ENCODE measurements around the gene SUGT1. TPM values are rescaled to one million over a fixed set of nuclear protein-coding genes. Genes with fewer than 3 reads are reported as not detected.

SUGT1 gene
- total and polyA plus RNA-seq, 2 donors (not counting 3 experiments of a cell fraction or from before 2014, with no cell fraction given), result 21.7 to 78.8 TPM

GRCh38 chr13:52749419-52749818, 96.8 kb downstream of the SUGT1 start:
- TF ChIP-seq POLR2A (IDR thresholded peaks at IDR 0.05; ENCODE audit: low read depth, low read length), result no peak
- no peak for TF ChIP-seq MYC (IDR thresholded peaks at IDR 0.05; ENCODE audit: low read depth, low read length)
- no peak for TF ChIP-seq CTCF (IDR thresholded peaks at IDR 0.05; ENCODE audit: extremely low read depth in 1 of 2, insufficient read depth in 1 of 2, low read depth in 1 of 2, low read length in 2 of 2)
- no peak for TF ChIP-seq POLR2AphosphoS5 (IDR thresholded peaks at IDR 0.05; ENCODE audit: insufficient read depth, low read depth, low read length)
- TF ChIP-seq GATA2 (IDR thresholded peaks at IDR 0.05; ENCODE audit: insufficient read depth, insufficient read length, low read depth, low read length), result no peak
- TF ChIP-seq MAX (IDR thresholded peaks at IDR 0.05; ENCODE audit: insufficient read depth, insufficient read length), result no peak
- TF ChIP-seq JUN (IDR thresholded peaks at IDR 0.05; ENCODE audit: borderline replicate concordance, insufficient read depth, insufficient read length, low read depth), result no peak
- TF ChIP-seq FOS (IDR thresholded peaks at IDR 0.05; ENCODE audit: borderline replicate concordance, insufficient read depth, low read length), result no peak
- no peak for TF ChIP-seq EZH2 (IDR thresholded peaks at IDR 0.05; ENCODE audit: borderline replicate concordance, low read depth, low read length, severe bottlenecking)
- H3K4me2 ChIP-seq (ENCODE audit: insufficient read depth, low read length), result no peak overlapping the region
- dilution Hi-C loops (cut with MboI; ENCODE audit: extremely low pct_ligation_motif_present, low sequenced_read_pairs), result no loop called here
- H3K27me3 ChIP-seq (ENCODE audit: control insufficient read depth in 2 of 2, insufficient read depth in 2 of 2, low read length in 2 of 2), result peaks cover 6 to 8% of the 10 kb centered on the region in 2 experiments
- intact Hi-C loops (cut with micrococcal nuclease), result no loop called here
- H2AFZ ChIP-seq (ENCODE audit: low read depth, low read length), result no peak overlapping the region
- H3K27ac ChIP-seq (ENCODE audit: insufficient read depth, low read depth, low read length), result no peak overlapping the region
- POLR2A ChIA-PET, result no interaction called here
- no peaks in the 10 kb centered on the region for H3K4me1 ChIP-seq (ENCODE audit: control insufficient read depth, extremely low read depth, insufficient read depth, low read length)
- H3K79me2 ChIP-seq (ENCODE audit: control insufficient read depth, insufficient read depth, low read length), result no peaks in the 10 kb centered on the region
- no peak overlapping the region for H3K4me3 ChIP-seq (replicated peaks in 1 of 3; ENCODE audit: insufficient read depth in 1 of 3, low read depth in 1 of 3, low read length in 3 of 3)
- DNase-seq (ENCODE audit: low read depth, low spot score) (no peak), FAIRE-seq (no peak)
- CTCF ChIA-PET, result no interaction called here
- H3K9ac ChIP-seq (replicated peaks; ENCODE audit: extremely low read depth, insufficient read depth, low read length), result no peak overlapping the region
- no peaks in the 10 kb centered on the region for H3K36me3 ChIP-seq (ENCODE audit: control insufficient read depth in 2 of 2, extremely low read depth in 1 of 2, insufficient read depth in 2 of 2, low read length in 2 of 2)
- H3K9me1 ChIP-seq (replicated peaks; ENCODE audit: control insufficient read depth, extremely low read depth, insufficient read depth, low read length), result no peaks in the 10 kb centered on the region
- H4K20me1 ChIP-seq (replicated peaks; ENCODE audit: control insufficient read depth, extremely low read depth, insufficient read depth, low read length), result no peaks in the 10 kb centered on the region
- BruUV-seq (replicated peaks), result no TSS peak
- H3K9me3 ChIP-seq (replicated peaks; ENCODE audit: control insufficient read depth, insufficient read depth, low read length), result no peaks in the 10 kb centered on the region

Other genes with a start within 250 kb of the SUGT1 start
- 25.2 and 25.4 TPM in 2 replicates for gene THSD1, start 246.7 kb upstream of the SUGT1 start, total RNA-seq
- 23.9 and 27.6 TPM in 2 replicates for gene THSD1, start 246.7 kb upstream of the SUGT1 start, polyA plus RNA-seq
- 30.4 and 32.3 TPM in 2 replicates for gene VPS36, start 202.2 kb upstream of the SUGT1 start, total RNA-seq
- gene VPS36, start 202.2 kb upstream of the SUGT1 start, polyA plus RNA-seq, result 13.0 and 14.3 TPM in 2 replicates
- gene CKAP2, start 197.4 kb upstream of the SUGT1 start, total RNA-seq, result 62.3 and 72.1 TPM in 2 replicates
- 6.1 and 9.2 TPM in 2 replicates for gene CKAP2, start 197.4 kb upstream of the SUGT1 start, polyA plus RNA-seq
- gene HNRNPA1L2, start 10.4 kb upstream of the SUGT1 start, total RNA-seq, result 11.7 and 12.4 TPM in 2 replicates
- 3.7 and 5.4 TPM in 2 replicates for gene HNRNPA1L2, start 10.4 kb upstream of the SUGT1 start, polyA plus RNA-seq
- not detected in 2 replicates for gene CNMD, start 87.0 kb downstream of the SUGT1 start, total RNA-seq
- not detected in 2 replicates for gene CNMD, start 87.0 kb downstream of the SUGT1 start, polyA plus RNA-seq
- not detected in 2 replicates for gene PCDH8, start 195.8 kb downstream of the SUGT1 start, total RNA-seq
- not detected in 2 replicates for gene PCDH8, start 195.8 kb downstream of the SUGT1 start, polyA plus RNA-seq

Measured in endothelial cell of umbilical vein (primary cell).